Measurements from ENCODE around the gene NEUROD4. TPM values are rescaled to one million over a fixed set of nuclear protein-coding genes. Genes with fewer than 3 reads are reported as not detected.

NEUROD4 gene
- total RNA-seq, 1 donor: not detected

GRCh38 chr12:54997929-54998522 lies 21.7 kb upstream of the NEUROD4 start:
- no peak for DNase-seq (ENCODE audit: low read depth)
- H3K4me3 ChIP-seq (ENCODE audit: low read depth, low read length): no peak overlapping the region
- no peak for TF ChIP-seq CTCF (IDR thresholded peaks at IDR 0.05; ENCODE audit: insufficient read depth, low read depth, low read length)

- DNase-seq (ENCODE audit: low read depth): no peak
- H3K4me3 ChIP-seq (ENCODE audit: low read depth, low read length): no peak overlapping the region
- no peak for TF ChIP-seq CTCF (IDR thresholded peaks at IDR 0.05; ENCODE audit: insufficient read depth, low read depth, low read length)
Observed at GRCh38 chr12:54998958-54999510, 20.7 kb upstream of the NEUROD4 start.

GRCh38 chr12:55001198-55001868 lies 18.4 kb upstream of the NEUROD4 start:
- no peak for DNase-seq (ENCODE audit: low read depth)
- H3K4me3 ChIP-seq (ENCODE audit: low read depth, low read length): no peak overlapping the region
- no peak for TF ChIP-seq CTCF (IDR thresholded peaks at IDR 0.05; ENCODE audit: insufficient read depth, low read depth, low read length)

GRCh38 chr12:55002355-55002754 lies 17.4 kb upstream of the NEUROD4 start:
- H3K4me3 ChIP-seq (ENCODE audit: low read depth, low read length): no peak overlapping the region
- no peak for DNase-seq (ENCODE audit: low read depth)
- TF ChIP-seq CTCF (IDR thresholded peaks at IDR 0.05; ENCODE audit: insufficient read depth, low read depth, low read length): no peak

GRCh38 chr12:55008944-55009585 lies 10.7 kb upstream of the NEUROD4 start:
- no peak overlapping the region for H3K4me3 ChIP-seq (ENCODE audit: low read depth, low read length)
- DNase-seq (ENCODE audit: low read depth): no peak
- TF ChIP-seq CTCF (IDR thresholded peaks at IDR 0.05; ENCODE audit: insufficient read depth, low read depth, low read length): no peak

GRCh38 chr12:55017416-55017925 lies 2.3 kb upstream of the NEUROD4 start:
- no peak overlapping the region for H3K4me3 ChIP-seq (ENCODE audit: low read depth, low read length)
- TF ChIP-seq CTCF (IDR thresholded peaks at IDR 0.05; ENCODE audit: insufficient read depth, low read depth, low read length): no peak
- DNase-seq (ENCODE audit: low read depth): no peak

All from fibroblast of villous mesenchyme (primary cell).